Caco-2 (cell line): ENCODE measurements around the gene MLPH. TPM values are rescaled to one million over a fixed set of nuclear protein-coding genes. Genes with fewer than 3 reads are reported as not detected.

ENCODE experiments used
- BruUV-seq: library from RNA; stranded (reverse); fragments of 400-500 nt; replicated peaks from 2 replicates; lab custom pipeline; 2021; lab: Mats Ljungman, UMichigan
- CTCF ChIA-PET: fragments of 300-600 bp; sonication (Branson Sonifier 250); formaldehyde crosslinking; loops from one replicate; lab custom pipeline; 2022; ENCODE audit warnings: antibody characterized with exemption; lab: Charles Lee
- POLR2A ChIA-PET: fragments of 300-600 bp; sonication (Branson Sonifier 250); formaldehyde crosslinking; loops from one replicate; lab custom pipeline; 2022; ENCODE audit warnings: antibody characterized with exemption; lab: Charles Lee
- DNase-seq, 2 experiments: peaks; one replicate each; pipeline versions ENCODE4 v3.0.0 to v3.0.0-alpha.2; 2020 to 2022
- H3K27me3 ChIP-seq: replicated peaks from 2 replicates; pipeline ENCODE4 v1.6.0; 2011; ENCODE audit warnings: low read length; ENCODE audit not compliant: control insufficient read depth, insufficient read depth
- H3K36me3 ChIP-seq: 2 replicates; pipeline ENCODE4 v1.5.1; 2011; ENCODE audit warnings: low read length; ENCODE audit not compliant: control insufficient read depth, insufficient read depth
- H3K4me1 ChIP-seq: fragments of 250-450 bp; sonication (Bioruptor Pico); 2 replicates; pipeline ENCODE4 v1.5.1; 2020; ENCODE audit warnings: mild to moderate bottlenecking
- H3K4me3 ChIP-seq: 2 replicates; pipeline ENCODE4 v1.5.1; 2011; ENCODE audit warnings: low read depth, mild to moderate bottlenecking, control low read depth, low read length
- H3K9me3 ChIP-seq: fragments of 250-450 bp; sonication (Bioruptor Pico); 2 replicates; pipeline ENCODE4 v1.5.1; 2020; ENCODE audit warnings: mild to moderate bottlenecking, moderate library complexity
- H3K27ac Mint-ChIP-seq: one replicate; pipeline ENCODE4 v1.8.0; 2022; ENCODE audit warnings: mixed read lengths; ENCODE audit not compliant: unreplicated experiment
- H3K27me3 Mint-ChIP-seq: one replicate; pipeline ENCODE4 v1.8.0; 2022; ENCODE audit warnings: mixed read lengths; ENCODE audit not compliant: insufficient read depth, unreplicated experiment
- H3K36me3 Mint-ChIP-seq: one replicate; pipeline ENCODE4 v1.8.0; 2022; ENCODE audit warnings: mild to moderate bottlenecking, mixed read lengths; ENCODE audit not compliant: insufficient read depth, unreplicated experiment
- H3K4me1 Mint-ChIP-seq: one replicate; pipeline ENCODE4 v1.8.0; 2022; ENCODE audit warnings: low read depth, mixed read lengths; ENCODE audit not compliant: unreplicated experiment
- H3K4me3 Mint-ChIP-seq: one replicate; pipeline ENCODE4 v1.8.0; 2022; ENCODE audit warnings: mild to moderate bottlenecking, moderate library complexity, mixed read lengths; ENCODE audit not compliant: unreplicated experiment
- H3K9me3 Mint-ChIP-seq: one replicate; pipeline ENCODE4 v1.8.0; 2022; ENCODE audit warnings: mixed read lengths; ENCODE audit not compliant: unreplicated experiment
- intact Hi-C: fragments of 100-400 bp; cut with micrococcal nuclease; formaldehyde crosslinking; loops from one replicate; pipeline ENCODE4 v1.10.0; 2022; ENCODE audit not compliant: unreplicated experiment
- total RNA-seq: library from RNA; stranded (reverse); gene quantifications from 2 replicates; pipeline ENCODE4 v1.2.3, GENCODE V29; 2022
- TF ChIP-seq, protein P1 (sequence below), 2 experiments: fragments of 200-600 bp in 1 of 2; IDR thresholded peaks; 1 replicate in 1 of 2; 2 replicates in 1 of 2; pipeline versions ENCODE4 v1.5.1 to v1.8.0; 2011 to 2022; ENCODE audit warnings: antibody characterized with exemption in 1 of 2, control low read depth in 1 of 2, inconsistent platforms in 1 of 2, low read depth in 1 of 2, low read length in 1 of 2, mild to moderate bottlenecking in 1 of 2, moderate library complexity in 1 of 2; ENCODE audit not compliant: insufficient read depth in 1 of 2, severe bottlenecking in 1 of 2, unreplicated experiment in 1 of 2

MLPH gene
- total RNA-seq, 1 experiment from 2014 or later: not detected

DNA sequence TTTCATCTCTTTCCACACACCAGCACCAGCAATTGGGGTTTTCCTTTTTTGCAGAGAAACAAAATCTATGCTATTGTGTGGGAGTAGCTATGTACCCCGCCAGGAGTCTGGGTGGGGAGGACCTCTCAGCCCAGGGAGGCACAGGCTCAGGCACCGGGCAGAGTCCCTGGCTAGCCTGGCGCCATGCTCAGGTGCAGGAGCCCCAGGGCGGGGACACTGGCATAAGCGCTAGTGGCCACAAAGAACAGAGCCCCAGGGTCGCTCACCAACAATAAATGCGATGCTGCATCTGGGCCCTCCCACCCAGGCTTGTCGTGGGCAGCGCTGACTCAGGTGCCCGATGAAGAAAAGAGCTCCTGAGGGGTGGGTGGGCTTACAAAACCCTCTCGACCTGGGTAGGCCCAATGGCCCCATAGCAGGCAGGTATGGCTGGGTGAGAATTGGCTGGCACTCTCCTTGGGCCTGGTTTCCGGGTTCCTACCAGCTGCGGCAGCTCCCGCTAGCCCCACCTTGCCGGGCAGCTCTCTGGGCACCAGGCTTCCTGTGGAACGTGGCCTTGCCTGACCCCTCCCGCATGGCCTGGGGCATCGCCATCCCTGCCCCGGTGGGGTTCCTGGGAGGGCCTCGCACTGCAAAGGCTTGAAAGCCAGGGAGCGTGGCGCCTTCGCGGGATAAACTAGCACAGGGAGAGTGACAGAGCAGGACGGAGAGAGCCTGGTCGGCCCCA, 41.3 kb upstream of the MLPH start:
- Histone ChIP-seq H3K9me3 (no peaks in the 10 kb centered on the region), H3K4me1 (no peaks in the 10 kb centered on the region), H3K27me3 (no peaks in the 10 kb centered on the region), H3K36me3 (no peaks in the 10 kb centered on the region), H3K4me3 (no peak overlapping the region)
- peaks cover 6% of the 10 kb centered on the region for H3K36me3 Mint-ChIP-seq
- DNase-seq: no peak
- no TSS peak for BruUV-seq
- POLR2A ChIA-PET: no interaction called here
- H3K27me3 Mint-ChIP-seq: peaks cover 12% of the 10 kb centered on the region
- intact Hi-C loops: no loop called here
- CTCF ChIA-PET: no interaction called here
- H3K4me1 Mint-ChIP-seq: no peaks in the 10 kb centered on the region
- H3K27ac Mint-ChIP-seq: no peak overlapping the region
- H3K9me3 Mint-ChIP-seq: no peaks in the 10 kb centered on the region
- TF ChIP-seq, protein P1, sequence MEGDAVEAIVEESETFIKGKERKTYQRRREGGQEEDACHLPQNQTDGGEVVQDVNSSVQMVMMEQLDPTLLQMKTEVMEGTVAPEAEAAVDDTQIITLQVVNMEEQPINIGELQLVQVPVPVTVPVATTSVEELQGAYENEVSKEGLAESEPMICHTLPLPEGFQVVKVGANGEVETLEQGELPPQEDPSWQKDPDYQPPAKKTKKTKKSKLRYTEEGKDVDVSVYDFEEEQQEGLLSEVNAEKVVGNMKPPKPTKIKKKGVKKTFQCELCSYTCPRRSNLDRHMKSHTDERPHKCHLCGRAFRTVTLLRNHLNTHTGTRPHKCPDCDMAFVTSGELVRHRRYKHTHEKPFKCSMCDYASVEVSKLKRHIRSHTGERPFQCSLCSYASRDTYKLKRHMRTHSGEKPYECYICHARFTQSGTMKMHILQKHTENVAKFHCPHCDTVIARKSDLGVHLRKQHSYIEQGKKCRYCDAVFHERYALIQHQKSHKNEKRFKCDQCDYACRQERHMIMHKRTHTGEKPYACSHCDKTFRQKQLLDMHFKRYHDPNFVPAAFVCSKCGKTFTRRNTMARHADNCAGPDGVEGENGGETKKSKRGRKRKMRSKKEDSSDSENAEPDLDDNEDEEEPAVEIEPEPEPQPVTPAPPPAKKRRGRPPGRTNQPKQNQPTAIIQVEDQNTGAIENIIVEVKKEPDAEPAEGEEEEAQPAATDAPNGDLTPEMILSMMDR (IDR thresholded peaks at IDR 0.05; ENCODE audit: insufficient read depth in 1 of 2, low read depth in 1 of 2, low read length in 1 of 2, severe bottlenecking in 1 of 2, unreplicated experiment in 1 of 2): no peak
- H3K4me3 Mint-ChIP-seq: no peak overlapping the region

DNA sequence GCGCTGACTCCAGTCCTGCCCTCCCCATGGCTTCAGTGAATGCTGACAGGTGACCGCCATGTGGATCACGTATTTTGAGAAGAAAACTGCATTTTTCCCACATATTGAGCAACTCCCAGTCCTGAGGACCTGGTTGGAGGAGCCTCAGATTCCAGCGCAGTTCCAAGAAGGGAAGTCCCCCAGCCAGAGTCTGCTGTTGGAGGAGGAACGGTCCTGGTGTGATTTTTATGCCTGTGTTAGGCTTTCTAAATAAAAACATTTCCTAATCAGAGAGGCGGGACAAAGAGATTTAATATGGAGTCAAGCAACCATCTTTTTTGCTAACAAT, 40.7 kb upstream of the MLPH start:
- Mint-ChIP-seq H3K27ac (no peak overlapping the region), H3K36me3 (peaks cover 6% of the 10 kb centered on the region), H3K9me3 (no peaks in the 10 kb centered on the region), H3K27me3 (peaks cover 10% of the 10 kb centered on the region), H3K4me3 (no peak overlapping the region), H3K4me1 (no peaks in the 10 kb centered on the region)
- CTCF ChIA-PET: no interaction called here
- no peaks in the 10 kb centered on the region for H3K27me3 ChIP-seq
- H3K4me1 ChIP-seq: no peaks in the 10 kb centered on the region
- no peaks in the 10 kb centered on the region for H3K9me3 ChIP-seq
- intact Hi-C loops: no loop called here
- BruUV-seq: no TSS peak
- TF ChIP-seq, protein P1 (IDR thresholded peaks at IDR 0.05; ENCODE audit: insufficient read depth in 1 of 2, low read depth in 1 of 2, low read length in 1 of 2, severe bottlenecking in 1 of 2, unreplicated experiment in 1 of 2): no peak
- H3K4me3 ChIP-seq: no peak overlapping the region
- POLR2A ChIA-PET: no interaction called here
- no peak for DNase-seq
- H3K36me3 ChIP-seq: no peaks in the 10 kb centered on the region

DNA sequence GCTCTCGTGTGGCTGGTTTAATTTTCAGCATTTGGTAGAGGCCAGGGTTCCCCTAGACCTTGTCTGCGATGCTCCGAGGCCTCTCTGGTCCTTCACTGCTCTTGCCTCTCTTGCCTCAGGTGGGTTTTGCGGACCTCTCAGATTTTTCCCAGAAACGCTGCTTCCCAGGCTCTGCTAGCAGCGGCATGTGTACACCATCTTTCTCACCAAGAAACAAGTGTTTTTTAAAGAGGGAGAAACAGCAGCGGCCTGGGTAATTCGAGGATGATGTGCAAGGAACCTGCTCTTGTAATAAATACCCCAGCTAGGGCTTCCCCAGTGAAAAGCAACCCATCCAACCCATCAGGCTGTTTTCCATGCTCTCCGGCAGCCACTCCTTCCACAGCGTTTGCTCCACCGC, 39.6 kb upstream of the MLPH start:
- Mint-ChIP-seq H3K4me1 (no peaks in the 10 kb centered on the region), H3K36me3 (peaks cover 6% of the 10 kb centered on the region), H3K4me3 (no peak overlapping the region), H3K27ac (no peak overlapping the region), H3K27me3 (peaks cover 7% of the 10 kb centered on the region), H3K9me3 (no peaks in the 10 kb centered on the region)
- Histone ChIP-seq H3K27me3 (no peaks in the 10 kb centered on the region), H3K36me3 (no peaks in the 10 kb centered on the region), H3K4me1 (no peaks in the 10 kb centered on the region), H3K9me3 (no peaks in the 10 kb centered on the region), H3K4me3 (no peak overlapping the region)
- ChIA-PET POLR2A (no interaction called here), CTCF (no interaction called here)
- BruUV-seq: no TSS peak
- intact Hi-C loops: no loop called here
- DNase-seq: no peak
- TF ChIP-seq, protein P1 (IDR thresholded peaks at IDR 0.05; ENCODE audit: insufficient read depth in 1 of 2, low read depth in 1 of 2, low read length in 1 of 2, severe bottlenecking in 1 of 2, unreplicated experiment in 1 of 2): no peak
